GM20000 (cell line): ENCODE data around the gene RND3.

ENCODE experiments used
- DNase-seq: peaks from one replicate; pipeline ENCODE4 v3.0.0; 2012; ENCODE audit warnings: low spot score
- CTCF ChIP-seq: IDR thresholded peaks from 2 replicates; pipeline ENCODE4 v1.5.1; 2012; ENCODE audit warnings: mild to moderate bottlenecking, control low read depth; ENCODE audit errors: extremely low read depth, missing control alignments

The RND3 gene

GRCh38 chr2:150480971-150481830 lies 6.3 kb downstream of the RND3 start:
- no peak for DNase-seq
- no peak for TF ChIP-seq CTCF

- no peak for DNase-seq
- TF ChIP-seq CTCF = no peak
Measured at GRCh38 chr2:150480241-150480640, 7.2 kb downstream of the RND3 start.

DNA sequence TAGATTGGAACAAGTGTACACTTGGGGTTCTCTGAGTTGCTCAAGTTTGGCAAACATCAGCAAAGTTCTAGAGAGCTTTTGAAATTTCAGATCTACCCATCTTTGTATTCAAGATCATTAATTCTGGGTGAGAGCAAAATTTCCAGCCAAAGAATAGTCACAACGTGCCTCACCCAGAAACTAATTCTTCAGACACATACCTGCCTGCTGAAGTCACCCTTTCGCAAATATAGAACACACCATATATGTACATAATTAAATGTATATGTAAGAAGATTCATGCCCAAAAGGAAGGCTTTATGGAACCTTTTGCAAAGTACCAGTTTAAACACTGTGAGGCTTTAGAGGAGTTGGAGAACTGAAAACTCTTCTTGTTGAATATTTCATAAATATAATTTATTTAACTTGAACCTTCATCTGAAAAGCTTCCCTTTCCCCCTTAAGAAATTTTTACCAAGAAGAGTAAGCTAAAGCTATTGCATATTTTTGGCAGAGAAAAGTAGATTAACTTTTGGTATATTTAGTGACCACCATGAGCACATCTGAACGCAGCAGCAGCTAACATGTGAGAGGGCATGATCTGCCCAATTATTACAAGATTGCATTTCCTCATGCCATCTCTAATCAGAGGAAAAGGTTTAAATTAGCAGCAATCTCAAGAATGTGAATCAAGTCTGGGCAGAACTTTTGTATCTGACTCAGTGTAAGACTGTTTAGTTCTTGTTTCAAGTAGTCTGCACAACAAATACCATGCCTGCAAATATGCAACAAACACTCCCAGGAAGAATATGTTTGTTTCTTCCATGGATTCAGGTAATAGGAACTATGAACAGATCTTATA lies 8.2 kb downstream of the RND3 start:
- no peak for TF ChIP-seq CTCF
- no peak for DNase-seq

GRCh38 chr2:150478200-150478974 lies 9.1 kb downstream of the RND3 start:
- no peak for TF ChIP-seq CTCF
- DNase-seq = no peak

GRCh38 chr2:150477347-150477746 lies 10.1 kb downstream of the RND3 start:
- no peak for TF ChIP-seq CTCF
- DNase-seq = no peak

GRCh38 chr2:150476809-150477302 lies 10.6 kb downstream of the RND3 start:
- TF ChIP-seq CTCF = no peak
- DNase-seq = no peak
